GM19023 (cell line): ENCODE results near the gene C19orf81.
A peak's percentile ranks its signal among the peaks of the same experiment; 100 is the strongest.

Experiments used
- ATAC-seq: cut with Tn5 transposase; IDR thresholded peaks from one replicate; pipeline ENCODE4 v1.9.1; 2021; ENCODE audit warnings: mild to moderate bottlenecking, moderate library complexity; ENCODE audit not compliant: unreplicated experiment

The C19orf81 gene

DNA sequence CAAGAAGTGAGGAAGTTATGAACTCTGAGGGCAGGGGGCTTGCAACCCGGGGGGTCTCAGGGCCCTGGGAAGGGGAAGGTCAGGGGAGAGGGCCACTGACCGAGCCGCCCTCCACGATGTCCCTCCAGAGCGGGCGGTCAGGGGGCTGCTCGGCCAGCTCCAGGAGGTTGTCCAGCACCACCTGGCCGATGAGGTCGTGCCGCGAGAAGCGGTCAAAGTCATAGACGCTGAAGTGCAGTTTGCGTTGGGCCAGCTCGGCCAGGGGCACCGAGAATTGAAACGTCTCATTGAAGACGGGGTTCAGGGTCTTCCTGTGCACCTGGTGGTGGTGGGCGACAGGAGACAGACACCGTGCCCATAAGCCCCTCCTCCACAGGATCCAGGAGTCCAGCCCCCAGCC lies 20.1 kb upstream of the C19orf81 start:
- no peak for ATAC-seq

- no peak for ATAC-seq
Observed at GRCh38 chr19:50629801-50630200, 19.4 kb upstream of the C19orf81 start.

DNA sequence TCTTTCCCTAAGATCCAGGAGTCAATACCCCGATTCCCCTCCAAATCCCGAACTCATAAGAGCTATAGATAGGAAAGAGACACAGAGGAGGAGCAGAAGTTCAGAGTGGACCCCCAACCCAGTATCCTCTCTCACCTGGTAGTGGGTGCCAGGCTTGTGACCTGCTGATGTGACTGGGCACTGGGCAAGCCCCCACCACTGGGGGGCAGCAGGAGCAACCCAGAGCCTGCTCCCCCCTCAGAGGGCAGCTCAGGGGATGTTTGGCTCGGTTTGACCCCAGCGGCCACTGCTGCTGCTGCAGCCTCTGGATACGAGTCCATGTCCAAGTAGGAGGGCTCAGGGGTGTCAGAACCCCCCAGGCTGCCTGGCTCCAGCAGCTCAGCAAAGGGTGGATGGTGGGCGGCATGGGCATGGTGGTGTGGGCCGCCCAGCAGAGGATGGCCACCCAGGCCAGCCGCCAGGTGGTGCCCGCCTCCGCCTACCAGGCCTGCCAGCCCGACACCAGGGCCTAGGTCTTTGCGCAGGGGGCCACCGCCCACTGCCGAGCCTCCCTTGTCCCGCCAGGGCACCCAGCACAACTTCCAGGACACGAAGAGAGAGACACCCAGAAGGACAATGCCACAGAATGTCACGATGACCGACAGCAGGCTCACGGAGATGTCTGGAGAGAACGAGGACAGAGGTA lies 17.0 kb upstream of the C19orf81 start:
- ATAC-seq, result no peak

DNA sequence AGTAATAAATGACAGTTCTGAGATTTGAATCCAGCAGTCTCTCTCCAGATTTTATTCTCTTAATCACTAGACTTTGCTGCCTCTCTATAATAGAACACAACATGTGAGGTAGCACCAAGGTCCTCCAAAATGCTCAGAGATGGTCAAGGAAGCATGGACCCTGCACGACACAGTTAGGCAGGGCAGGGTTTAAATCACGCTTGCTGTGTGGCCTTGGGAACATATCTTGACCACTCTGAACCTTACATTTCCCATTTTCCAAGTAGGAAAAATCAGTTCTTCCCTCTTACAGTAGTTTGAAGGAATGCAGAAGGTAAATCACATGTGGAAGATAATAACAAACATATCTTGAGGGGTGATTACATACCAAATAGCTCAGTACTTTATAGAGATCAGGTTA lies 15.9 kb upstream of the C19orf81 start:
- ATAC-seq, result no peak

DNA sequence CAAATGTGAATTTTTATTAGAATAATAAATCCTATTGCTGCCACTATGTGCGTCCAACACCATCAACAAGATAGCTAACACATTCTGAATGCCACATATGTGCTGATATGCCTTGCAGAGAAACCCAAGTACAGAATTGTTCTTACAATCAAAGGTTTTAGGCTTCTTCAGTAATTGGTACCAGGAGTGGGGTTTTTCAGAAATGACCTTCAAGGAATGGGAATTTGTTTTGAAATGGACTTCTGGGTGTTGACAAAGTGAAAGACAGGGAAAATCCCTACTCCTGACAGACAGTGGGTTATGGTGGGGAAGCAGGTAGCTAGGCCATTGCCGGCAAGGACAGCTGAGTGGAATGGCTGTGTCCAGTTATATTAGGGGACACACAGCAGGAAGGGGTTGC lies 15.3 kb upstream of the C19orf81 start:
- ATAC-seq, result no peak

GRCh38 chr19:50636317-50637085 lies 12.7 kb upstream of the C19orf81 start:
- no peak for ATAC-seq

GRCh38 chr19:50638600-50638999 lies 10.6 kb upstream of the C19orf81 start:
- ATAC-seq, result no peak

DNA sequence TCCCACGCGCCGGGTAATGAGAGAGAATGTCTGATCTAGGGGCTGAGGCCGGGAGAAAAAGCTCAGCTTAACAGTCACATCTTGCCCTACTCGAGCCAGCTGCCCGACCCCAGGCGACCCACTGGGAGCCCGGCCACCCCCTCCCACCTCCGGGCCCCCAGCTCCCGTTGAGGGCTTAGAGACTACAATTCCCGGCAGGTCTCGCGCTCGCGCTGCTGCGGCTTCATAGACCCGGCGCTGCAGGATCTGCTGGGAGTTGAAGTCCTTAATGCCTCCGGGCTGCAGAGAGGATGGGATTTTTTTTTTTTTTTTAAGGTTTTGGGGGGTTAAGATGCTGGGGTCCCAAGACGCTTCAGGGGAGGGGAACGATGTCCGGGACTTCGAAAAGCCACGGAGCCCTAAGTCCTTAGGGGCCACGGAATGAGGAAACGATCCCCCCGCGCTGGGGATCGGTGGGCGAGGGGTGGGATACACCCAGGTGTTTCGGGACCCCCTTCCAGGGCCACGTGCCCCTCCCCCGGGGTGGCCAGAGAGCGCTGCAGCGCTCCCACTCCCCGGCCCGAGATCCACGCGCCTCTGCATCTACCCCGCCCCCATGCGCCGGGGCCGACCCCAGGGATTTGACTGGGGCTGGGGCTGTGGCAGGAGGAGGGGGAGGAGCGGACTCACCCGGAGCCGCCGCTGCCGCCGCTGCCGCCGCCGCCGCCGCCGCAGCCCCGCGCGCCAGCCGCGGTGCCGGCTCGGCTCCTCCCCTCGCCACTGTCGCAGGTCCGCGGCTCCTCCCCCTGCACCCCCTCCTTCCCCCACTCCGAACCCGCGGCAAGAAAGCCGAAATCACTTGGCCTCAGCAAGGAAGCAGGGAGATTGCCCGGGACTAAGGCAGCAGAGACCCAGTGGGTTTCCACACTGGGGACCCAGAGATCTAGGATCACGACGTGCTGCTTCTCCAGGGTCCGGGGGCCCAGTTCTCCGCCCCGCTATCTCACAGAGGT lies 9.8 kb upstream of the C19orf81 start, which contains the start of gene SYT3:
Gene SYT3 (minus strand): TSS at position 761 of the 992 bp plus-strand sequence. CDS start 2,470 bp downstream, outside the sequence.
- ATAC-seq, result no peak

DNA sequence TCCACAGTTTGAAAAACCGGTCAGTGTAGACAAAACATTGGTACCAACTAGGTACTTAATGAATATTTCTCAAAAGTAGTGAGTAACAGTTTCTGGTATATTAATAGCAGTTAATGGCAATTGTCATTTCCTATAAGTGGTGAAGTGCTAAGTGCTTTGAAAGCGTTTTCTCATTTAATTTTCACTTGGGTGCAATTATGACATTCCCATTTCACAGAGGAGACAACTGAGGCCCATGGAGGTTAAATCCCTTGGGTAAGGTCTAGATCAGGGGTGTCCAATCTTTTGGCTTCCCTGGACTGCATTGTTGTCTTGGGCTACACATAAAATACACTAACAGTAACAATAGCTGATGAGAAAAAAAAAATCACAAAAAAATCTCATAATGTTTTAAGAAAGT lies 8.9 kb upstream of the C19orf81 start:
- no peak for ATAC-seq

DNA sequence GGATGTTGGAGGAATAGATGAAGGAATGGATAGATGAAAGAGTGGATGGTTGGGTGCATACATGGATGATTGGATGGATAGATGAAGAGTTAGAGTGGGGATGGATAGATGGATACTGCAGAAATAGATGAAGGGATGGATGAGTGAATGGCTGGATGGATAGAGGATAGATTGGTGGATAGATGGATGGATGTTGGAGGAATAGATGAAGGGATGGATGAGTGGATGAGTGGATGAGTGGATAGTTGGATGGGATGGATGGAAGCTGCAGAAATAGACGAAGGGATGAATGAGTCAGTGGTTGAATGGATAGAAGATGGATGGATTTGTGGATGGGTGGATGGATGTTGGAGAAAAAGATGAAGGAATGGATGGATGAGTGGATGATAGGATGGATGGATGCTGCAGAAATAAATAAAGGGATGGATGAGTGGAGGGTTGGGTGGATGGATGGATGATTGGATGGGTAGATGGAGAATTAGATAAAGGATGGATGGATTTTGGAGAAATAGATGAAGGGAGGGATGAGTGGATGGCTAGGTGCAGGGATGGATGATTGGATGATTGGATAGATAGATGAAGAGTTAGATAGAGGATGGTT lies 4.8 kb upstream of the C19orf81 start:
- ATAC-seq, result no peak

- ATAC-seq, result no peak
Observed at GRCh38 chr19:50645107-50645506, 4.1 kb upstream of the C19orf81 start.

DNA sequence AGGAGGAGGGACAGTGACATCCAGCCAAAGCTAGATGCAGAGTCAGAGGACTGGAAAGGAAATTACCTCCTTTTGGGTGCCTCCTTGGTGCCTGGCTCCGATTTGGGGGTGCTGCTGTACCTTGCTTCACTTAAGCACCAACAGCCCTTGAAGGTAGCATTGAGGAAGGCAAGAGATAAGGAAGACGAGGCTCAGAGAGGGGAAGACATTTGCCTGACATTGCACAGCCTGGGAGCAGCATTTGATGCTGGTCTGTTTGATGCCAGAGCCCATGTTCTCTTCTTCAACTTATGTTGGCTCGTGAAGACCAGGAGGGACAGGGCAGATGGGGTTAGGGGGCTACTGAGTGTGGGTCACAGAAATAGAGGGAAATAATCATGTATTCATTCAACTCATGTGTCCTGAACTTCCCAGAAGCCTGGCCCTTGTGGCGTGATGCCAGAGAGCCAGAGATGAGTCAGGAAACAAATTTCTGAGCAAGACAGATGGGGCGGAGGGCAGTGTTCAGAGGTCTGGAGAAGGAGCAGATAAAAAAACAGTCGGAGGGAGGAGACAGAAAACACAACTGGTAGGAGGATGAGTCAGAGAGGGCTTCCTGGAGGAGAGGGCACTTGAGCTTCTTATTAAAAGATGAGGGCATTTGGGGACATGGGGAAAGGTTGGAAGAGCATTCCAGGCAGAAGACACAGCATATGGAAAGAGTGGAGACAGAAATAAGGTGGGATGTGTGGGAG lies 3.0 kb upstream of the C19orf81 start:
- no peak for ATAC-seq

DNA sequence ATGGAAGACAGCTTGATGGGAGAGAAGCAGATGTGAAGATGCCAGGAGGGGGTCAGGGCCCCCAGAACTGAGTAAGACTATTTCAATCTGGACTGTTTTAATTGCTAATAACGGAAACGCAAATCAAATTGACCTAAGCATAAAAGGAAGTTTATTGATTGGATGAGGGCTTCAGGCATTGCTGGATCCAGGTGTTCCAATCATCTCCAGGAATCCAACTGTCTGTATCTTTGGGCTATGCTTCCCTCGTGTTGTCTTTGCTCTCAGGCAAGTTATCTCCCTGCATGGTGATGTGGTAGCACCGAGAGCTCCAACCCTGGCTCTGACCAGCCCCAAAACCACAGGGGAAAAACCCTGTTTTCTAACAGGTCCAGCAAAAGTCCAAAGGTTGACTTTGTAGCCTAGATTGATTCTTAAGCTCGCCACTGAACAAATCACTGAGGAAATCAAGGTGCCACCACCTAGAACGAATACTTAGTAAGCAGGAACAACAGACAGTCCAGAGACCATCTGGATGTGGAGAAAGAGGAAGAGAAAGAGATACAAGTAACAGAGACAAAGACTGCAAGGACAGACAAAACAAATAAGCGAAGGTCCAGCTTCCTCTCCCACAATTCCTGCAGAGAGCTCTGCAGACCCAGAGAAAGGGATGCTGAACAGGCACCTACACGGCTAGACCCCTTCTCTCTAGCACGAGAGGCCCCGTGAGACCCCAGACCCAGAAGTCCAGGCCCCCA lies 1.2 kb upstream of the C19orf81 start:
- no peak for ATAC-seq

GRCh38 chr19:50648659-50649058 lies 586 bp upstream of the C19orf81 start:
- no peak for ATAC-seq

- ATAC-seq, result no peak
Observed at GRCh38 chr19:50651174-50651573, 1.9 kb downstream of the C19orf81 start.

DNA sequence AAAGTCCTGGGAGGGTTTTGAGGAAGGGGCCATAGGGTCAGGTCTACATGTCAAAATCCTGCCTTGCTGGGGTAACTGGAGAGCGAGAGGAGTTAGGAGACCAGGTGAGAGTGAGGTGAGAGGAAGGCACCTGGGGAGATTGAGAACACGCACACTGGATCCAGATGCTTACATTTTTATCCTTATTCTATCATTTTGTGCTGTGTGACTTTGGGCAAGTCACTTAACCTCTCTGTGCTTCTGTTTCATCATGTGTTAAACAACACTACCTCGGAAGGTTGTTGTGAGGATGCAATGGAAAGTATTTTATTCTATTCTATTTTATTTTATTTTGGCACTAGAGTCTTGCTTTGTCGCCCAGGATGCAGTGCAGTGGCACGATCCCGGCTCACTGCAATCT lies 3.5 kb downstream of the C19orf81 start:
- no peak for ATAC-seq

- ATAC-seq, result no peak
Observed at GRCh38 chr19:50654882-50655281, 5.6 kb downstream of the C19orf81 start.

- ATAC-seq, result no peak
Observed at GRCh38 chr19:50657222-50657669, 8.0 kb downstream of the C19orf81 start.

DNA sequence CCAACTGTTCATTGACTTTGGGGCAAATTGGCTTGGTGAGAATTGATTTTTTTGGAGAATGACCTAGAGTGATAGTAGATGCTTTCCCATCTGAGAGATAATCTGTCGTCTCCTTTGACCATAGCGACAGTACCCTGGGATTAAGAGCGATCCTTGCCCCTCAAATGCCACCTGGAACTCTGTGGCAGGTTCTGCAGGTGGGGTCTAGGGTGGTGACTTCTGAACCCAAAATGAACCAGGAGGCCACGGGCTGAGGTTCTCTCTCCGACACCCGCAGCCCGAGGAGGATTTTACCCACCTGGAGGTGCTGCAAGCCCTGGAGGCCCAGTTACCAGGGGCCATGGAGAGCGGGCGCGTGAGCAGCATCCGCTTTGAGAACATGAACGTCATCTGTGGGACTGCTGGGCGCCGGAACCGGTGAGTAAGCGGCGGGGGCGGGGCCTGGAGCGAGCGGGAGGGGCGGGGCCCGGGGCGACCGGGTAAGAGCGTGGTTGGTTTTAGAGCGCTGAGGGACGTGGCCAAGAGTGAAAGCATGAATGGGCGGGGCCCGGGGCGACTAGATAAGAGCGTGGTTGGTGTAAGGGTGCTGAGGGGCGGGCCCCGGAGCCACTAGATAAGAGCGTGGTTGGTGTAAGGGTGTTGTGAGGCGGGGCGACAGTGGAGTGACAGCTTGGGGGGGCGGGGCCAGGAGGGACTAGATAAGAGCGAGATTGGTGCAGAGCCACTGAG lies 8.6 kb downstream of the C19orf81 start:
- peak; percentile 76 for ATAC-seq
